Upper lobe of left lung (tissue), 6 donors: ENCODE results near the gene ITGAD. TPM values are rescaled to one million over a fixed set of nuclear protein-coding genes. Genes with fewer than 3 reads are reported as not detected.

Experiments
- ATAC-seq, 2 donors: fragments of 200-7000 bp; cut with Tn5 transposase; one replicate each; pipeline ENCODE4 v1.9.1; 2022; ENCODE audit warnings: mild to moderate bottlenecking in 2 of 2, moderate library complexity in 2 of 2; ENCODE audit not compliant: low FRiP score in 2 of 2
- DNase-seq, 2 donors: peaks; one replicate each; pipeline ENCODE4 v3.0.0-alpha.2; 2019 to 2020
- H3K27ac ChIP-seq, 4 donors: fragments of 200-600 bp; sonication (generic); one replicate each; pipeline ENCODE4 v1.5.1; 2016 to 2019
- H3K27me3 ChIP-seq, 4 donors: fragments of 200-600 bp; sonication (generic); one replicate each; pipeline ENCODE4 v1.5.1; 2017 to 2019
- H3K36me3 ChIP-seq, 4 donors: fragments of 200-600 bp; sonication (generic); one replicate each; pipeline ENCODE4 v1.5.1; 2016 to 2019
- H3K4me1 ChIP-seq, 4 donors: fragments of 200-600 bp; sonication (generic); one replicate each; pipeline ENCODE4 v1.5.1; 2018 to 2019
- H3K4me3 ChIP-seq, 4 donors: fragments of 200-600 bp; sonication (generic); one replicate each; pipeline ENCODE4 v1.5.1; 2017 to 2019; ENCODE audit warnings: mild to moderate bottlenecking in 2 of 4, moderate library complexity in 1 of 4
- H3K9me3 ChIP-seq, 4 donors: fragments of 200-600 bp; sonication (generic); one replicate each; pipeline ENCODE4 v1.5.1; 2018 to 2019
- CTCF ChIP-seq, 6 experiments: fragments of 450-650 bp in 4 of 6; fragments of 200-600 bp in 2 of 6; sonication (generic) in 2 of 6; IDR thresholded peaks; one replicate each; pipeline ENCODE4 v1.5.1; 2016 to 2019; ENCODE audit warnings: antibody characterized with exemption in 6 of 6
- EP300 ChIP-seq, 4 donors: sonication (generic); formaldehyde crosslinking; IDR thresholded peaks; one replicate each; pipeline ENCODE4 v1.5.1; 2017; ENCODE audit warnings: antibody characterized with exemption in 4 of 4, control low read depth in 2 of 4
- POLR2A ChIP-seq, 4 donors: fragments of 450-650 bp; IDR thresholded peaks; one replicate each; pipeline ENCODE4 v1.5.1; 2016 to 2017; ENCODE audit warnings: antibody characterized with exemption in 4 of 4, mild to moderate bottlenecking in 2 of 4
- POLR2AphosphoS5 ChIP-seq, 2 donors: sonication (generic); formaldehyde crosslinking; IDR thresholded peaks; one replicate each; pipeline ENCODE4 v1.5.1; 2017; ENCODE audit warnings: antibody characterized with exemption in 2 of 2
- WGBS, 2 donors: methylation state at CpG; one replicate each; pipeline ENCODE4 v1.1.5; 2017 to 2018; 5-methylcytosine and 5-hydroxymethylcytosine counted together
- total RNA-seq, 6 donors: library from RNA; depleted of rRNA in 4 of 6; stranded (reverse); fragments of >200 nt in 4 of 6; gene quantifications; one replicate each; pipeline versions ENCODE4 v1.1.0 to v1.2.1, GENCODE V29; 2016 to 2021
- donor health status: DM: no; HTN: no; CAD: no; lungs with moderate emphysema.
- donor health status: DM: no; HTN: yes; CAD: no; lungs with severe emphysema.

Gene ITGAD
- total RNA-seq, 6 donors from 2014 or later = 0.15 to 0.69 (median 0.52) TPM; not detected in 3

GRCh38 chr16:31355431-31356100 lies 37.6 kb upstream of the ITGAD start:
- Histone ChIP-seq H3K9me3 (no peaks in the 10 kb centered on the region), H3K27ac (peak overlapping the region; percentile 76 to 87 (median 82)), H3K36me3 (no peaks in the 10 kb centered on the region), H3K4me1 (no peaks in the 10 kb centered on the region), H3K4me3 (peak overlapping the region in 3 of 4 donors; percentile 26 to 44 (median 30)), H3K27me3 (no peaks in the 10 kb centered on the region)
- TF ChIP-seq CTCF (IDR thresholded peaks at IDR 0.05) (no peak), POLR2AphosphoS5 (IDR thresholded peaks at IDR 0.05) (no peak), EP300 (IDR thresholded peaks at IDR 0.05) (no peak), POLR2A (IDR thresholded peaks at IDR 0.05) (no peak)
- ATAC-seq (no peak), DNase-seq (peak in 1 of 2 donors; percentile 40)
- WGBS, 2 donors = 57 to 72% methylated on average over 11 to 14 of the region's 14 CpGs

- Histone ChIP-seq H3K4me3 (peak overlapping the region in 3 of 4 donors; percentile 26 to 44 (median 30)), H3K4me1 (no peaks in the 10 kb centered on the region), H3K27ac (peak overlapping the region in 2 of 4 donors; percentile 26 to 87), H3K9me3 (no peaks in the 10 kb centered on the region), H3K36me3 (no peaks in the 10 kb centered on the region), H3K27me3 (no peaks in the 10 kb centered on the region)
- ATAC-seq = no peak
- WGBS, 2 donors = 62 to 64% methylated on average over 16 to 20 of the region's 28 CpGs
- no peak for TF ChIP-seq POLR2AphosphoS5 (IDR thresholded peaks at IDR 0.05)
- TF ChIP-seq CTCF (IDR thresholded peaks at IDR 0.05) = no peak
- no peak for TF ChIP-seq EP300 (IDR thresholded peaks at IDR 0.05)
- TF ChIP-seq POLR2A (IDR thresholded peaks at IDR 0.05) = no peak
- peak in 1 of 2 donors; percentile 81 for DNase-seq
These were observed 36.4 kb upstream of the ITGAD start for GRCh38 chr16:31356566-31357323.

- ATAC-seq (no peak), DNase-seq (peak in 1 of 2 donors; percentile 58)
- WGBS, 2 donors = 65 to 71% methylated on average over 16 to 18 of the region's 18 CpGs
- TF ChIP-seq POLR2AphosphoS5 (IDR thresholded peaks at IDR 0.05) (no peak), CTCF (IDR thresholded peaks at IDR 0.05) (peak in 1 of 6 experiments; percentile 8)
- no peaks in the 10 kb centered on the region for H3K36me3 ChIP-seq
- H3K4me1 ChIP-seq = no peaks in the 10 kb centered on the region
- H3K27me3 ChIP-seq = no peaks in the 10 kb centered on the region
- H3K4me3 ChIP-seq = peak overlapping the region in 3 of 4 donors; percentile 26 to 44 (median 30)
- H3K27ac ChIP-seq = peak overlapping the region in 2 of 4 donors; percentile 26 to 87
- H3K9me3 ChIP-seq = no peaks in the 10 kb centered on the region
These were observed 35.6 kb upstream of the ITGAD start for GRCh38 chr16:31357324-31358109.

- TF ChIP-seq POLR2A (IDR thresholded peaks at IDR 0.05) (no peak), EP300 (IDR thresholded peaks at IDR 0.05) (no peak), POLR2AphosphoS5 (IDR thresholded peaks at IDR 0.05) (no peak), CTCF (IDR thresholded peaks at IDR 0.05) (no peak)
- Histone ChIP-seq H3K27me3 (no peaks in the 10 kb centered on the region), H3K27ac (no peak overlapping the region), H3K9me3 (no peaks in the 10 kb centered on the region), H3K36me3 (no peaks in the 10 kb centered on the region), H3K4me1 (no peaks in the 10 kb centered on the region), H3K4me3 (no peak overlapping the region)
- DNase-seq (no peak), ATAC-seq (peak in 1 of 2 donors; percentile 17)
- 84 to 88% methylated on average over 7 of the region's 7 CpGs for WGBS, 2 donors
These were observed 32.9 kb upstream of the ITGAD start for GRCh38 chr16:31360251-31360650.
